Hepatocyte (in vitro differentiated cells): ENCODE measurements around the gene SORCS3. TPM values are rescaled to one million over a fixed set of nuclear protein-coding genes. Genes with fewer than 3 reads are reported as not detected.

Experiments used
- DNase-seq: peaks from one replicate; pipeline ENCODE4 v3.0.0-alpha.2; 2016; ENCODE audit warnings: low spot score
- H2AFZ ChIP-seq: fragments of 200-600 bp; sonication (generic); 2 replicates; pipeline ENCODE4 v1.6.0; 2016; ENCODE audit warnings: antibody characterized with exemption, mild to moderate bottlenecking
- H3K27ac ChIP-seq: fragments of 200-600 bp; sonication (generic); 2 replicates; pipeline ENCODE4 v1.5.1; 2016; ENCODE audit warnings: mild to moderate bottlenecking
- H3K27me3 ChIP-seq: fragments of 200-600 bp; sonication (generic); 2 replicates; pipeline ENCODE4 v1.6.1; 2016
- H3K36me3 ChIP-seq: fragments of 200-600 bp; sonication (generic); replicated peaks from 2 replicates; pipeline ENCODE4 v1.5.1; 2016; ENCODE audit warnings: low read depth; ENCODE audit not compliant: insufficient read depth
- H3K4me1 ChIP-seq: fragments of 200-600 bp; sonication (generic); 2 replicates; pipeline ENCODE4 v1.5.1; 2016; ENCODE audit warnings: mild to moderate bottlenecking, moderate library complexity; ENCODE audit not compliant: insufficient read depth
- H3K4me2 ChIP-seq: fragments of 200-600 bp; sonication (generic); 2 replicates; pipeline ENCODE4 v1.6.0; 2016
- H3K4me3 ChIP-seq: fragments of 200-600 bp; sonication (generic); 2 replicates; pipeline ENCODE4 v1.5.1; 2016; ENCODE audit warnings: mild to moderate bottlenecking
- H3K79me2 ChIP-seq: fragments of 200-600 bp; sonication (generic); 2 replicates; pipeline ENCODE4 v1.6.0; 2017; ENCODE audit warnings: mild to moderate bottlenecking
- H3K9me2 ChIP-seq: fragments of 200-600 bp; sonication (generic); replicated peaks from 2 replicates; pipeline ENCODE4 v1.6.0; 2017; ENCODE audit warnings: mild to moderate bottlenecking; ENCODE audit not compliant: insufficient read depth
- H3K9me3 ChIP-seq: fragments of 200-600 bp; sonication (generic); 2 replicates; pipeline ENCODE4 v1.5.1; 2016; ENCODE audit warnings: low read depth, mild to moderate bottlenecking
- H4K20me1 ChIP-seq: fragments of 200-600 bp; sonication (generic); 2 replicates; pipeline ENCODE4 v1.6.0; 2016; ENCODE audit warnings: mild to moderate bottlenecking; ENCODE audit not compliant: insufficient read depth, poor library complexity, severe bottlenecking
- CTCF ChIP-seq: fragments of 200-600 bp; sonication (generic); IDR thresholded peaks from 2 replicates; pipeline ENCODE4 v1.5.1; 2016; ENCODE audit warnings: antibody characterized with exemption, mild to moderate bottlenecking; ENCODE audit not compliant: poor library complexity
- EZH2 ChIP-seq: fragments of 200-600 bp; sonication (generic); IDR thresholded peaks from 2 replicates; pipeline ENCODE4 v1.6.1; 2016; ENCODE audit warnings: antibody characterized with exemption, mild to moderate bottlenecking, borderline replicate concordance
- EZH2phosphoT487 ChIP-seq: fragments of 200-600 bp; sonication (generic); IDR thresholded peaks from one replicate; pipeline ENCODE4 v1.6.1; 2018; ENCODE audit warnings: antibody characterized with exemption, mild to moderate bottlenecking, low read depth, moderate library complexity; ENCODE audit not compliant: unreplicated experiment, severe bottlenecking
- WGBS: methylation state at CpG from one replicate; pipeline ENCODE4 v1.1.6; 2016; ENCODE audit warnings: low lambda C conversion rate; ENCODE audit errors: missing lambda C conversion rate; 5-methylcytosine and 5-hydroxymethylcytosine counted together
- polyA plus RNA-seq: library from polyadenylated mRNA; unstranded; fragments of >200 nt; fragmentation: Nextera tagmentation; extraction: Ambion mirVana; gene quantifications from 2 replicates; pipeline ENCODE4 v1.2.1, GENCODE V29; 2016
- total RNA-seq: library from RNA; depleted of rRNA; stranded (reverse); fragments of >200 nt; gene quantifications from 2 replicates; pipeline ENCODE4 v1.2.3, GENCODE V29; 2014

Gene SORCS3
- total and polyA plus RNA-seq, 2 experiments from 2014 or later = 0.59 to 0.80 TPM

GRCh38 chr10:104731192-104731591, 90.1 kb downstream of the SORCS3 start:
- Histone ChIP-seq H3K36me3 (no peaks in the 10 kb centered on the region), H4K20me1 (no peaks in the 10 kb centered on the region), H3K9me3 (no peaks in the 10 kb centered on the region), H3K4me2 (no peak overlapping the region), H3K9me2 (no peaks in the 10 kb centered on the region), H3K79me2 (no peaks in the 10 kb centered on the region), H2AFZ (no peak overlapping the region), H3K4me1 (peaks cover 13% of the 10 kb centered on the region), H3K4me3 (no peak overlapping the region), H3K27ac (peak overlapping the region; percentile 31), H3K27me3 (peaks cover 7% of the 10 kb centered on the region)
- no peak for DNase-seq
- TF ChIP-seq CTCF (no peak), EZH2phosphoT487 (no peak), EZH2 (no peak)
- 68% methylated on average over 3 of the region's 3 CpGs for WGBS

- TF ChIP-seq EZH2phosphoT487 = no peak
- no peak for TF ChIP-seq EZH2
- no peak for TF ChIP-seq CTCF
- Histone ChIP-seq H3K4me2 (no peak overlapping the region), H4K20me1 (no peaks in the 10 kb centered on the region), H3K79me2 (no peaks in the 10 kb centered on the region), H2AFZ (no peak overlapping the region), H3K9me3 (no peaks in the 10 kb centered on the region), H3K27me3 (peaks cover 7% of the 10 kb centered on the region), H3K4me1 (peaks cover 13% of the 10 kb centered on the region), H3K27ac (peak overlapping the region; percentile 31), H3K36me3 (no peaks in the 10 kb centered on the region), H3K4me3 (no peak overlapping the region), H3K9me2 (no peaks in the 10 kb centered on the region)
- no peak for DNase-seq
- WGBS = 66% methylated on average over 3 of the region's 3 CpGs
Observed at GRCh38 chr10:104732222-104732621, 91.1 kb downstream of the SORCS3 start.

- Histone ChIP-seq H4K20me1 (no peaks in the 10 kb centered on the region), H3K4me3 (no peak overlapping the region), H3K36me3 (no peaks in the 10 kb centered on the region), H3K27me3 (peaks cover 15% of the 10 kb centered on the region), H3K79me2 (no peaks in the 10 kb centered on the region), H3K9me2 (no peaks in the 10 kb centered on the region), H3K27ac (no peak overlapping the region), H2AFZ (no peak overlapping the region), H3K9me3 (no peaks in the 10 kb centered on the region), H3K4me1 (peaks cover 13% of the 10 kb centered on the region), H3K4me2 (no peak overlapping the region)
- WGBS = 24% methylated on average over 2 of the region's 2 CpGs
- TF ChIP-seq EZH2phosphoT487 = no peak
- no peak for DNase-seq
Observed at GRCh38 chr10:104734433-104734832, 93.3 kb downstream of the SORCS3 start.

GRCh38 chr10:104735036-104735756, 94.1 kb downstream of the SORCS3 start:
- 35% methylated on average over 14 of the region's 14 CpGs for WGBS

More at GRCh38 chr10:104735036-104735756, 94.1 kb downstream of the SORCS3 start:
- no peaks in the 10 kb centered on the region for H3K9me3 ChIP-seq
- peak overlapping the region; percentile 58 for H3K4me2 ChIP-seq
- H3K4me3 ChIP-seq = no peak overlapping the region
- H3K9me2 ChIP-seq = no peaks in the 10 kb centered on the region
- no peaks in the 10 kb centered on the region for H3K36me3 ChIP-seq
- H4K20me1 ChIP-seq = no peaks in the 10 kb centered on the region
- no peak overlapping the region for H2AFZ ChIP-seq
- no peak overlapping the region for H3K27ac ChIP-seq
- no peak for DNase-seq
- H3K79me2 ChIP-seq = no peaks in the 10 kb centered on the region
- TF ChIP-seq EZH2phosphoT487 (no peak), EZH2 (no peak), CTCF (no peak)
- peaks cover 13% of the 10 kb centered on the region for H3K4me1 ChIP-seq
- peaks cover 16% of the 10 kb centered on the region for H3K27me3 ChIP-seq
